Measurements from ENCODE around the gene SLC1A2. TPM values are rescaled to one million over a fixed set of nuclear protein-coding genes. Genes with fewer than 3 reads are reported as not detected.

Gene SLC1A2
- total RNA-seq, 1 donor from 2014 or later = 4.9 TPM

GRCh38 chr11:35330156-35330889, 89.0 kb downstream of the SLC1A2 start:
- Mint-ChIP-seq H3K4me1 (no peaks in the 10 kb centered on the region), H3K27me3 (ENCODE audit: insufficient read depth, low read depth) (no peaks in the 10 kb centered on the region), H3K9me3 (peaks cover 2% of the 10 kb centered on the region), H3K36me3 (no peaks in the 10 kb centered on the region), H3K27ac (no peak overlapping the region), H3K4me3 (no peak overlapping the region)
- Histone ChIP-seq H3K9me3 (ENCODE audit: low read depth) (no peaks in the 10 kb centered on the region), H3K27me3 (no peaks in the 10 kb centered on the region), H3K79me2 (ENCODE audit: low read depth) (no peaks in the 10 kb centered on the region), H3K4me2 (no peak overlapping the region), H3F3A (ENCODE audit: low read depth) (no peaks in the 10 kb centered on the region), H3K36me3 (no peaks in the 10 kb centered on the region), H3K27ac (no peak overlapping the region), H4K20me1 (ENCODE audit: low read depth) (no peaks in the 10 kb centered on the region), H3K4me3 (no peak overlapping the region), H3K9ac (no peak overlapping the region), H3K4me1 (no peaks in the 10 kb centered on the region), H2AFZ (replicated peaks) (no peak overlapping the region)
- no peak for TF ChIP-seq EZH2phosphoT487 (IDR thresholded peaks at IDR 0.05)
- no peak for TF ChIP-seq CTCF (IDR thresholded peaks at IDR 0.05)
- TF ChIP-seq EZH2 (IDR thresholded peaks at IDR 0.05) = no peak
- DNase-seq (ENCODE audit: low spot score) = no peak

GRCh38 chr11:35327829-35328228, 91.5 kb downstream of the SLC1A2 start:
- Mint-ChIP-seq H3K36me3 (no peaks in the 10 kb centered on the region), H3K27ac (no peak overlapping the region), H3K4me3 (no peak overlapping the region), H3K4me1 (no peaks in the 10 kb centered on the region), H3K9me3 (peaks cover 2% of the 10 kb centered on the region), H3K27me3 (ENCODE audit: insufficient read depth, low read depth) (peaks cover 2% of the 10 kb centered on the region)
- TF ChIP-seq CTCF (IDR thresholded peaks at IDR 0.05) (no peak), EZH2phosphoT487 (IDR thresholded peaks at IDR 0.05) (no peak), EZH2 (IDR thresholded peaks at IDR 0.05) (no peak)
- no peak overlapping the region for H3K4me3 ChIP-seq
- no peak overlapping the region for H3K9ac ChIP-seq
- no peak overlapping the region for H2AFZ ChIP-seq (replicated peaks)
- no peak overlapping the region for H3K4me2 ChIP-seq
- H3K4me1 ChIP-seq = no peaks in the 10 kb centered on the region
- H3K36me3 ChIP-seq = no peaks in the 10 kb centered on the region
- H3K27ac ChIP-seq = no peak overlapping the region
- no peaks in the 10 kb centered on the region for H3F3A ChIP-seq (ENCODE audit: low read depth)
- DNase-seq (ENCODE audit: low spot score) = no peak
- H3K79me2 ChIP-seq (ENCODE audit: low read depth) = no peaks in the 10 kb centered on the region
- no peaks in the 10 kb centered on the region for H4K20me1 ChIP-seq (ENCODE audit: low read depth)
- no peaks in the 10 kb centered on the region for H3K27me3 ChIP-seq
- H3K9me3 ChIP-seq (ENCODE audit: low read depth) = no peaks in the 10 kb centered on the region

- DNase-seq (ENCODE audit: low spot score) = no peak
- Mint-ChIP-seq H3K36me3 (no peaks in the 10 kb centered on the region), H3K27ac (no peak overlapping the region), H3K27me3 (ENCODE audit: insufficient read depth, low read depth) (peaks cover 2% of the 10 kb centered on the region), H3K4me1 (peaks cover 13% of the 10 kb centered on the region), H3K9me3 (no peaks in the 10 kb centered on the region), H3K4me3 (no peak overlapping the region)
- Histone ChIP-seq H3K9ac (no peak overlapping the region), H3K27ac (no peak overlapping the region), H4K20me1 (ENCODE audit: low read depth) (no peaks in the 10 kb centered on the region), H3K27me3 (no peaks in the 10 kb centered on the region), H3K36me3 (no peaks in the 10 kb centered on the region), H3K4me2 (no peak overlapping the region), H3K4me3 (no peak overlapping the region), H3K4me1 (no peaks in the 10 kb centered on the region), H3K79me2 (ENCODE audit: low read depth) (no peaks in the 10 kb centered on the region), H3F3A (ENCODE audit: low read depth) (no peaks in the 10 kb centered on the region), H3K9me3 (ENCODE audit: low read depth) (no peaks in the 10 kb centered on the region), H2AFZ (replicated peaks) (no peak overlapping the region)
- TF ChIP-seq CTCF (IDR thresholded peaks at IDR 0.05) (no peak), EZH2 (IDR thresholded peaks at IDR 0.05) (no peak), EZH2phosphoT487 (IDR thresholded peaks at IDR 0.05) (no peak)
Observed at GRCh38 chr11:35326266-35326879, 93.0 kb downstream of the SLC1A2 start.

Measured in neural progenitor cell (in vitro differentiated cells).